CD4-positive, alpha-beta T cell treated with Interferon gamma for 1 hour (primary cell): Measurements from ENCODE around the gene EDIL3.
"Not testable (repeated sequence)": the region's sequence is repeated elsewhere in the genome, so short reads cannot be mapped to it uniquely, and the experiment has no call there.

ENCODE experiments used
- DNase-seq: peaks from one replicate; pipeline ENCODE4 v3.0.0-alpha.2; 2020

Gene EDIL3

DNA sequence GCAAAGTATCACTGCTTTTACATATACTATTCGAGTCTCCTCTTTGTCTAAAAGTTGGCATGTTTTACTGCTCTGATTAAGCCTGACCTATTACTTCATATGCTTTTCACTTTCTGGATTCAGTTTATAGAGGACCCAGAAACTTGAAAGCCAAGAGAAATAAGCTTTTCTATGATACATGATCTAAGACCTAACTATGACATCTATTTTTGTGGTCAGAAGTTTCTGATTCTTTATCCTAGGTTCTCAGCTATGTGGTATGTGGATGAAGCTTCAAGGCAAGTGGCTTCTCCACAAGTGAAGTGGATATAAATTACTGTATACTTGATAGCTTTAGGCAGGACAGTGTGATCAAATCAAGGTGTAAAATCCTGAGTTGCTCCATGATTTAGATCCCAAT lies 6.3 kb downstream of the EDIL3 start:
- DNase-seq, result no peak

DNA sequence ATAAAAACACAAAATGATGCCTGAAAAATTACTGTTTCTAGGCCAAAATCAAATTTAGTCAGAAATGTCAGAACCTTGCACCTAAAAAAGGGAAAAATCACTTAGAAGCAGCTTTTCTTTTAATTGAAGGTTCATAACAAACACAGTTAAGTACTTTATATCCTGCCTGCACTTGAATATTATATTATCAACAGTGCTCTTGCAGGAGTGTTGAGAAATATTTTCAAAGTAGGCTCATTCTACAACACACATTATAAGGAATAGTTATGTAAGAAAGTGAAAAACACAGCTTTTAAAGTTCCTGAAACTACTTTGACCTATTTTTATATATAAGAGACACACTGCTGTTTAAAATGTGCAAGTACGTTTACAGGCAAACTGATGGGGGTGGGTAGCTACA lies 8.3 kb downstream of the EDIL3 start:
- no peak for DNase-seq

DNA sequence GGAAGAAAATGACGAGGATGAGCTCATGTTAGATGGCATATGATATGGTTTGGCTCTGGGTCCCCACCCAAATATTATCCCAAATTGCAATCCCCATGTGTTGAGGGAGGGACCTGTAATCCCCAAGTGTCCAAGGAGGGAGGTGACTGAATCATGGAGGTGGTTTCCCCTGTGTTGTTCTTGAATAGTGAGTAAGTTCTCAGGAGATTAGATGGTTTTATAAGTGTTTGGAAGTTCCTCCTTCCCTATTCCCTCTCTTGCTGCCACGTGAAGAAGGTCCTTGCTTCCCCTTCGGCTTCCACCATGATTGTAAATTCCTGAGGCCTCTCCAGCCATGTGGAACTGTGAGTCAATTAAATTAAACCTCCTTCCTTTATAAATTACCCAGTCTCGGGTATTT lies 10.1 kb downstream of the EDIL3 start:
- no peak for DNase-seq

DNA sequence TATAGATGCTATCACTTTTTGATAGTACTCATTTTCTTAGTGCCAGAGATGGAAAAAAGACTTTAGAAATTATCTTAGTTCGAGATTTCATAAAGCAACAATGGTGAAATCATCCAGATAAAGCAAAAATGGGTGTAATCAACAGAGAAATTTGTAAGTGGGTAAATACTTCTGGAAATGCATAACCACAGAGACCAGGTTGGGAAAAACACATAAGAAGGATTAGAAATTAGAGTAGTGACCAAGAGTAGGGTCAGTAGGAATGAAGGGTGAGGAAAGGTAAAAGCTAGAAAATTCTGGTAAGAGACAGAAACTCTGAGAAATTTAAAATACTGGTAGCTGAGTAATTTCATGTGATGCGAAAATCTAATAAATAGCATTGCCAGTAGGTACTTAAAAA lies 11.2 kb downstream of the EDIL3 start:
- no peak for DNase-seq

DNA sequence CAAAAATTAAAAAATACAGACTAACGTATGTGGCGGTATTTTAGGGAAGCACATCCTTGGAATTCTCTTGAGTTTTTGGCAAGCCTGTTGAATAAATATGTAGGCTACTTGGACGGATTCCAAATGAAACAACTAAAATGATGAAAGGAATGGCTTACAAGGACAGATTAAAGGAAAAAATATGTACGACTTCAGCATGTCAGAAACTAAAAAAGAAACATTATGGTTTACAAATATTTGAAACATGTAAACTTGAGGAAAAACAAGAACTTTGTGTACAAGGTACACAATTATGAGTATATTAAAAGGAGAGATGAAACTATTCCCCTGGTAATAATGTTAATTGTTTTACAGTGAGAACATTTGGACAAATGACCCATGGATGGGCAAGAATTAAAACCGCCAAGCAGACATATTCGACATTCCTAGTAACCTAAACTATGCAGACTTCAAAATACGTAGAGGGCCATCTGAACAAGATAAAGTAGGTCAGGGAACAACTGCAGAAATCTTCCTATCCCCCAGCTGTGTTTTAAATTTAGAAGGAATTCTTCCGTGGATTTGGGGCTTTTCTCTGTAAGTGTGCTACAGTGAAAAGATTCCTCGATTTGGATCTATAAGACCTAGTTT lies 12.5 kb downstream of the EDIL3 start:
- no peak for DNase-seq

DNA sequence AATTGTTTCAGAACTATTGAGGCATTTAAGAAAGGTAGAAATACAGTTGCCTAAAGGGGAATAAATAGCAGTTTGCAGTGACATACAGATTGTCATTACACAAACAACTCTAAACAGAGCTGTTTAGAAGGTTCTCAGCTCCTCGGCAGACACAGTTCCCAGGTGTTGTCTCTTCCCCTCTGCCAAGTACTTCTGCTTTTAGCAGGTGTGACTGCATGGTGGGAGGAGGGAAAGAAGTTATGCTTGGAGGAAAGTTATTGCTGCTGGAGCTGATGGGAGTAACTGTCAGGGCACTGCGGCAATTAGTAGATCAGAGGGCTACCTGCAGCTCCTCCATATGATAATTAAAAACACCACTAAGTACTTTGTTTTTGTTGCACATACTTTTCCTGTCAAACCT lies 14.5 kb downstream of the EDIL3 start:
- no peak for DNase-seq

DNA sequence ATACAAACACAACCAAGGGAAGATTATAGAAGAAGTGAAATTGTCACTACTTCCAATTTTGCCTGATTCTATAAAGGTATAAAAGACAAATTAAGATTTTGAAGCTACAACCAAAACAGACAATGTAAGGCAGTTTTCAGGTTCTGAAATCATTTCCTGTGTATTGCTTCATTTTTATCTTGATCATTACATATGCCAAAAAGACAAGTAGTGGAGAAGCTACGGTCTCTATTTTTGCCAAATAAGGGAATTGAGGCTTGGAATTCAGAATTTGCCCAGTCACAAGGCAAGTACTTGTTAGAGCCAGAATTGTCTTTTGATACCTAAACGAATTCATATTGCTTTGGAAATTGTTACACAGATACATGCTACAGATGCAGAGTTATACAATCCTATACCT lies 20.6 kb downstream of the EDIL3 start:
- DNase-seq, result no peak

DNA sequence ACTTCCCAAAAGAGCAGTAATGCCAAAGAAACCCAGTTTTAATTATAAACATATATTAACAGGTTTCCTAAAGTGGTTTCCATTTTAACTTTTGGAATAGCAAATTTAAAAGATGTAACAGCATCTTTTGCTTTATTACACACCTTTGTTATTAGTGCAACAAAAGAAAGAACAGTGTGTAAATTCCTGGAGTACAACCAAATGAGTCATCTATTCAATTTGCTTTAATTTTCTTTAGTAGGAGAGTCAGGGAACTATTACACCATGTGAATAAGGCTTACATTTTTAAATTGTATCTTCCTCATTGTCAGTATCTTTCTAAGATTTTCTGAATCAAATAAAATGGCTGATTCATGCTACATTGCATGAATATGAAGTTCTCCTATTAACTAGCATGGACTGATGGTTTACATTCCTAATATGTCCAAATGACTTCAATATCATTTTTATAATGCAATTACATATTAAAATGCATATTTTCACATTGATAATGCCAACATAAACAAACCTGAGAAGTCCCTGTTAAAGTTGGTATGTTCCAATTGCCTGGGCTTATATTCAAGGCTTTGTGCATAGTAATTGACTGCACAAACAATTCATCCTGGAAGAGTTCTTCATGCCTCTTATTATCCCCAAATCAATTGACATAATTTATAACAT lies 22.5 kb downstream of the EDIL3 start:
- DNase-seq, result no peak

DNA sequence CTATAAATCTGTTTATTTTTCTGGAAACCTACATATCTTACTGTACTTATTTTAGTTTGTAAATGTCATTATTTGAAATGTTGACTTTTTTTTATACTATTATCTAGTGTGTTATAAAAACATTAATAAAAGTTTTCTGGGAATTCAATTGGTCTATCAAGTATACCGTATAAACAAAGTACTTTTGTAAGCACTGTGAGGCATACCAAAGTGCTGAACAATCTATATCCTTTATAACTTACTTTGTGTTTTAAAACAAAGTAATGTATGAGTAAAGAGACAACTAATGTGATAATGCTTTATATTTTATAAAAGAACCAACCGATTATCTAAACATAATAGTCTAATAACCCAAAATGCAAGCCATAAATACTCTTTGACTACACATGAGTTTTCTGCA lies 23.1 kb downstream of the EDIL3 start:
- no peak for DNase-seq

DNA sequence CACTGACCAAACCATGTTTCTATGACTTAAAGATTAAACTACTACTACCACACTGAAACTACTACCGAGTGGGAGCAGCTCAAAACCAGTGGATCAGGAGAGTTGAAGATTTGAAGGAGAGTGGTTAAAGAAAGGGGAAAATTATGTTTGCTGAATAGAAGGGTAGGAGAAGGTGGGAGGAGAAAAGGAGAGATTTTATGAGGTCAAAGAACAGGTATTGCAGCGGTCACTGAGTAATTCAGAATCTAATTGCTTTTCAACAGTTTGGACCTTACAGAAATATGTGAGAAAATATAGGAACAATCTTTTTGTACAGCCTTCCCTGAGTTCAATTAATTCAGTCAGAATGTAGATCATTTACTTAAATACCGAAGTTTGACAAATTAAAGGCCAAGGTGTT lies 24.6 kb downstream of the EDIL3 start:
- DNase-seq, result no peak

DNA sequence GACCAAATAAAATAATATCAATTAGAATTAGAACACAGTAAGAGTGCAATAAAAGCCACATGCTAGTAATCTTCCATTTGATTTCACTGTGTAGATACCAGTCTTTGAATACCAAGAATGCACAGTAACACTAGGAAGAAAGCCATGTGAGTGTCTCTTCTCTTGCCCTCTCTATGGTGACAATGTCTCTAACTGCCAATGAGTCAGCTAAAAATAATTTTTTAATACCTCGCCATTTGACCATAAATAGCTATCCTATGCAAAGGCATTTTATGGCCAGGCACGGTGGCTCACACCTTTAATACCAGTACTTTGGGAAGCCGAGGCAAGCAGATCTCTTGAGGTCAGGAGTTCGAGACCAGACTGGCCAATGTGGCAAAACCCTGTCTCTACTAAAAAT lies 30.6 kb downstream of the EDIL3 start:
- no peak for DNase-seq

DNA sequence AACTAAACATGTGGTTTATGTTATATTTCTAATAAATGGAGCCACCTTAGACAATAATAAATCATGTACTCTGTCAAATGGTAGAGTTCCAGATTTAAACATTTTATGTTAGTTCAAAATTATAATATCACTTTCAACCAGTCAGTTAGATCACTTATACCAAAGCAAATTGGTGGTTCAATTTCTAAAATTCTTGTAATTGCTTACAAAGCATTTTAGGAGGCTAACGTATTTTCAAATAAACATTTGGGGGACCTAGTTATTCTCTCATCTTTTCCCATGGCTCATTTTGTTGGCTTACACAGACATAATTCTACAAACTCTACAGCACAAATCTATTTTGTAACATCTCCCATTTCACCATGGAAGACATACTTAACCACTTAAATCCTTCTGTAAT lies 39.9 kb downstream of the EDIL3 start:
- DNase-seq, result no peak

DNA sequence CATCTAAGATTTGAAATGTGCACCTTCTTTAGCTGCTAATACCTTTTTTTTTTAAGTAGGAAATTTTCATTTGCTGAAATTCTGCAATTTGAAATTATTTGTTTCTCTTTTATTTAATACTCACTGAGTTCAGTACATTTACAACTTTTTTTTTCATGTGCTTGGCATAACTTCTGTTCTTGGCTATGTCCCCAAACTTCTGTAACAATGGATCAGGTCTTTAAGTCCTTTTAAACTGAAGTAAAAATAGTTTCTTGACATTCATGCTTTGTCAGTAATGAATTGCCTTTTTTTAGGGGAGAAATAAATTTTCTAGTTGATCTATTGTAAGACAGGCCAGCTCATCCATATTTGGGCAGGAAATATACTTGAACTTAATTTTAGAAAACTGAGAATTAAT lies 41.5 kb downstream of the EDIL3 start:
- DNase-seq, result no peak

DNA sequence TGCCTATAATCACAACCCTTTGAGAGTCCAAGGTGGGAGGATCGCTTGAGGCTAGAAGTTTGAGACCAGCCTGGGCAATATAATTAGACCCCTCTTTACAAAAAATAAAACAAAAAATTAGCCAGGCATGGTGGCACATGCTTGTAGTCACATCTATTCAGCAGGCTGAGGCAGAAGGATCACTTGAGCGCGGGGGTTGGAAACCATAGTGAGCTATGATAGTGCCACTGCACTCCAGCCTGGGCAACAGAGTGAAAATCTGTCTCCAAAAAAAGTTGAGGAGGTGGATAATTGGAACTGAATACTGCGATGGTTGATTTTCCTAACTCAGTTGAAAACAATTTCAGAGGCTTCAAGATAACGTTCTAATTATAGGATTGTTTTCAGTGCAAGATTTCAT lies 52.6 kb downstream of the EDIL3 start:
- DNase-seq, result no peak

DNA sequence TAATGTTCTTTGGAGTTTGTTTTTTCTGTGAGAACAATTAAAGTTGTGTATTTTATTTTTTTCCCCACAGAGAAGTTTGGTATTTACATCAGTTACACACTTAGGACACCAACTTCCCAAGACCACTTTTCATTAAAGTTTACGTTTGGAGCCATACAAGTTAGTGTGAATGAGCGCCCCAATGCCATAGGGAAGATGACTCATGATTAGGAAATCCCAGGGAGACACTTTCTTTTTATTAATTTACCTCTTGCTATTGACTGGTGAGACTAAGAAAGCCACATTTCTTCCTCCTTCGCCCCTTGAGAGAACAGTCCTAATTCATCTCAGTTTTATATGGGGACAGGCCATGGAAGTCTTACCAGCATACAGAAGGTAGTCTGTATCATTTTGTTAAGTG lies 57.1 kb downstream of the EDIL3 start:
- no peak for DNase-seq

DNA sequence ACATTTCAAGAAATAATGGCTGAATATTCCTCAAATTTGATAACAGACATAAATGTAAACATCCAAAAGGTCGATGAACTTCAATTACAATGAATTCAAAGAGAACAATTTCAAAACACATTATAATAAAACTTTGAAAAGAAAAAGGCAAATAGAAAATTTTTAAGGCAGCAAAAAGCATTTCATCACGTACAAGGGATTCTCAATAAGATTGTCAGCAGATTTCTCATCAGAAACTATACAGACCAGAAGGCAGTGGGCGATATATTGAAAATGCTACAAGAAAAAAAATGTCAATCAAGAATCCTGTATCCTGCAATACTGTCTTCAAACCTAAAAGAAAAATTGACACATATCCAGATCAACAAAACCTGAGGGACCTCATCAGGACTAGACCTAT lies 62.0 kb downstream of the EDIL3 start:
- no peak for DNase-seq

DNA sequence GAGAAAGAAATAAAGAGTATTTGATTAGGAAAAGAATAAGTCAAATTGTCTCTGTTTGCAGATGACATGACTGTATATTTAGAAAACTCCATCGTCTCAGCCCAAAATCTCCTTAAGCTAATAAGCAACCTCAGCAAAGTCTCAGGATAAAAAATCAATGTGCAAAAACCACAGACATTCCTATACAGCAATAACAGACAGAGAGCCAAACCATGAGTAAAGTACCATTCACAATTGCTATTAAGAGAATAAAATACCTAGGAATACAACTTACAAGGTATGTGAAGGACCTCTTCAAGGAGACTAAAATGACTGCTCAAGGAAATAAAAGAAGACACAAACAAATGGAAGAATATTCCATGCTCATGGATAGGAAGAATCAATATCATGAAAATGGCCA lies 66.9 kb downstream of the EDIL3 start:
- not testable (repeated sequence) for DNase-seq

DNA sequence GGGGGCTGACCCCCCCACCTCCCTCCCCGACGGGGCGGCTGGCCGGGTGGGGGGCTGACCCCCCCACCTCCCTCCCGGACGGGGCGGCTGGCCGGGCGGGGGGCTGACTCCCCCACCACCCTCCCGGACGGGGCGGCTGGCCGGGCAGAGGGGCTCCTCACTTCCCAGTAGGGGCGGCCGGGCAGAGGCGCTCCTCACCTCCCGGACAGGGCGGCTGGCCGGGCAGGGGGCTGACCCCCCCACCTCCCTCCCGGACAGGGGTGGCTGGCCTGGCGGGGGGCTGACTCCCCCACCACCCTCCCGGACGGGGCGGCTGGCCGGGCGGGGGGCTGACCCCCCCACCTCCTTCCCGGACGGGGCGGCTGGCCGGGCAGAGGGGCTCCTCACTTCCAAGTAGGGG lies 72.4 kb downstream of the EDIL3 start:
- not testable (repeated sequence) for DNase-seq

DNA sequence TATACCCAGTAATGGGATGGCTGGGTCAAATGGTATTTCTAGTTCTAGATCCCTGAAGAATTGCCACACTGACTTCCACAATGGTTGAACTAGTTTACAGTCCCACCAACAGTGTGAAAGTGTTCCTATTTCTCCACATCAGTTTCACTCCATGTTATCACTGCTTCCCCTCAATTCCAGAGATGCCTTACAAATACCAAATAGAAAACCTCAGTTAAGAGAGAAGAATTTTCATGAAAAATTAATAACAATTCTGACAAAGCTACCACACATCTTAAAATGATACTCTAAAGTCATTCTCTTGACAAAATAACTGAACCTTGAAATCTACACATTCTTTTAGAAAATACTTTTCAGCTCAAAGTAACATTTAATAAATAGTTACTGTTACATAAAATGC lies 74.8 kb downstream of the EDIL3 start:
- DNase-seq, result not testable (repeated sequence)

DNA sequence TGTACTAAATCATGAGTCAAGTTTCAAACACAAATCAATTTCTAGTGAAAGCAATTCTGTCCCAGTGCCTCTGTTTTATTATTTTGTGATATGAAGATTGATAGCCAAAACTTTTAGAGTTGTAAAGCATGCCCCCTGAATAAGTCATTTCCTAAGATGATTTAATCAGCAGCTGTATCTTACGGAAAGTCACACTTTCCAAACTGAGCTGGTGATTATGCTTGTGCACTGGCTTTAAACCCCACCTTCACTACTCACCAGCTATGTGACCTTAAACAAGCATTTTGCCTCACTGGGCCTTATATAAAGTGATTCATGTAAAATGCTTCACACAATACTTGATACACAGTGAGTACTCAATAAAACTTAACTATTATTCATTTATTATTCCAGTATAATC lies 78.1 kb downstream of the EDIL3 start:
- DNase-seq, result no peak

DNA sequence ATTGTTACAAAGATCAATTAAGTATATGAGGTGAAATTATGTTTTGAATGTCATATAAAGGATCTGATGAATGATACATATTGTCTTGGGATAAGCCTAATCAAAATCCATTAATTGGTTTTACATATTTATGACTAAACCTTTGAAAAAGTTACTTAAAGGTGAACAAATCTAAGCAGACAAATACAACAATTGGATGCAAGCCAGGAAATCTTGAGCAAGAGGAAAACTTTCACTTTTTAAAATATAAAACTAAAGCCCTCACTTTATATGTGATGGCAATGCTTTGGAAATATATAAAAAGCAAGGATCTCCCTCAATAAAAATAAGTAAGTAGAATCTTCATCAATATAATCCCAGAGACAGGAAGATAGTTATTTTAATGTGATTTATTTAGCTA lies 80.1 kb downstream of the EDIL3 start:
- no peak for DNase-seq

DNA sequence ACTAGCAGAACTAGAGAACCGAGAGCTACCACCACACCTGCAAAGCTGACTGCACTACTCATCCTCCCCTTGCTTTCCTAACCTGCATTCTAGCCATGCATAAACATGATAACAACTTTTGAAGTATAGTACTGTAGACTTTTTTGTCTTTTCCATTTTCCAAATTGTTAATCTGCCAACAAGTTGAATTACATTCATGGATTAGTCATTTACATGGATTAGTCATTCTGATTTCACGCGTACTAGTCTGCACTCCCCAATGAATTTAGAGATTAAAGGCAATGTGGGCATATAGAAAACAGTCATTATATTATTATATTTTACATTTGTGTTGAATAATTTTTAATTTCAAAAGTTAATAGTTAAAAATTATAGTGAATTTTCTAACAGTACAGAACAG lies 81.4 kb downstream of the EDIL3 start:
- no peak for DNase-seq

DNA sequence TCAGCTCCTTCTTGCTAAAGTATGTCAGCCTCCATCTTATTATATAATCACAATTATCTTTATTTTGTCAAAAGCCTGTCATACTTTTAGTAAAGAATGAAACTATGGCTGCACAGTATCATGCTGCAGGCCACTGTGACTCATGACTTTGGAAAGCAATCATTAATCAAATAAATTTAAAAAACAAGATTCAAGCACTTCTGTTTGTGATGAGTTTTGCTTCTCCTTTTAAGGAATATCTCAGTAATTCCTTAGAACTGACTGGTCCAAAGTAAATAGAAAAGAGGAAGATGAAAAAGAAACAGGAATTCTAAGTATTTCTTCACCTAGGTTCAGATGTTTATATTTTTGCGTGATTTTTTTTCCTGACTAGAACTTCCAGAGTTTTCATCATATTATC lies 83.1 kb downstream of the EDIL3 start:
- DNase-seq, result no peak

DNA sequence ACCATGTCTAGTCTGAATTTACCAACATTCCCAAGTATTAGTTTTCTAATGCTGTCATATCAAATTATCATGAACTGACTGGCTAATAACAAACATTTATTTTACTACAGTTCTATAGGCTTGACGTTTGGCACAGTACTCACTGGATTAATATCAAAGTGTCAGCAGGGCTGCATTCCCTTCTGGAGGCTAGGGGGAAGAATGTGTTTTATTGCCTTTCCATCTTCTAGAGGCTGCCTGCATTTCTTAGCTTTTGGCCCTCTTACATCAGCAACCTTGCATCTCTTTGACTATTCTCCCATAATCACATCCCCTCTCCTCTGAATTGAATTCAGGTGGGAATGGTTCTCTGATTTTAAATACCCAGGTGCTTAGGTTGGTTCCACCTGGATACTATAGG lies 84.7 kb downstream of the EDIL3 start:
- DNase-seq, result no peak

DNA sequence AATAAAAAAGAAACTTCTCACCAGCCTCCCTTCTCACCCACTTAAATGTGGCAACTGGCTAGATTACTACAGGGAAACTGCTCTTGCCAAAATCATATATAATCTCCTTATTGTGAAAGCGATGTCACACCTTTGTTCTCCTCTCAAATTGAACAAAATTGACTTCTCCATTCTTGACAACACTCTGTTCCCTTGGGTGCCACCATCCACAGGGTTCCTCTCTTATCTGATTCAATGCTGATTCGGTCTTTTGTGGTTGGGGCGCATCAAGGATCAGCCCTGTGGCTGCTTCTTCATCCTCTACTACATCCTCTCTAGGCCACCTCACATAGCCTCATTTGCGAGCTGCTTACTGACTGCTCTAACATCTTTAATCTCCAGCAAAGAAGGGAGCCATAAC lies 86.1 kb downstream of the EDIL3 start:
- DNase-seq, result no peak
